ENCODE results near the gene DYRK1B.

The DYRK1B gene

DNA sequence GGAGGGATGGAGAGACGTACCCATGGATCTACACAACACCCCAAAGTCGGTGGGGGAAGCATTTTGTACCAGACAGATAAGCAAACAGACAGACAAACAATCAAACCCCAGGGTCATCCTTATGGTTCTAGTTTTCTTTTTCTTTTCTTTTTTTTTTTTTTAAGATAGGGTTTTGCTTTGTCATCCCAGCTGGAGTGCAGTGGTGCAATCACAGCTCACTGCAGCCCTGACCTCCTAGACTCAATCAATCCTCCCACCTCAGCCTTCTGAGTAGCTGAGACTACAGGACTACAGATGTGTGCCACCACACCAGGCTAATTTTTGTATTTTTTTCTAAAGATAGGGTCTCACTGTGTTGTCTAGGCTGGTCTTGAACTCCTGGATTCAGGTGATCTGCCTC lies 30.2 kb upstream of the DYRK1B start:
- FAIRE-seq: no peak

DNA sequence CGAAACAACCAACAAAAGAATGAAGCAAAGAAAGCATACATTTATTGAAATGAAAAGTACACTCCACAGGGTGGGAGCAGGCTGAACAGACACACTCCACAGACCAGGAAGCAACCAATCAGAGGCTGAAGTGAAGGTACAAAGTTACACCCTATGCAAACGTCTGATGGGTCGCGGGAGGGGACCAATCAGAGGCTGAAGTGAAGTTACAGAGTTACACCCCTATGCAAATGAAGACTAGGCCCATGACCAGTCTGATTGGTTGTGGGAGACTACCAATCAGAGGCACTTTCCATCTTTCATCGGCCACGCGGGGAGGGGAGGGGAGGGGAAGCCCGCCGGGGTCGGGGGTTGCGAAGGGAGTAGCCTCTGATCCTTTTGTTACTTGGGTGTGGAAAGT lies 24.6 kb upstream of the DYRK1B start:
- FAIRE-seq: no peak
- no peak for DNase-seq (ENCODE audit: insufficient read length, low spot score)

More for the DNA sequence above, 30.2 kb upstream of the DYRK1B start:
- DNase-seq (ENCODE audit: insufficient read length, low spot score): no peak

GRCh38 chr19:39852882-39853281 lies 18.9 kb upstream of the DYRK1B start:
- DNase-seq (ENCODE audit: insufficient read length, low spot score) (no peak), FAIRE-seq (no peak)

DNA sequence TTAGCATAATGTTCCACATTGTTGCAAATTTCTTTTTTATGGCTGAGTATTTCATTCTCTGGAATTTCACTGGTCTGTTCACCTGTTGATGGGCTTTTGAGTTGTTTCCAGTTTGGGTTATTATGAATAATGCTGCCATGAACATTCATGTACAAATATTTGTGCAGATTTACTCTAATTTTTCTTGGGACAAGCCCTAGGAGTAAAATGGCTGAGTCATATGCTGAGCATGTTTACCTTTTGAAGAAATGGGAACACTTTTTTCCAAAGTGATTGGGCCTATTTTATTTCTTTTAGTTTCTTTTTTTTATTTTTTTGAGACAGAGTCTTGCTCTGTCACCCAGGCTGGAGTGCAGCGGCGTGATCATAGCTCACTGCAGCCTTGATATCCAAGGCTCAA lies 16.9 kb upstream of the DYRK1B start:
- no peak for FAIRE-seq
- DNase-seq (ENCODE audit: insufficient read length, low spot score): no peak

DNA sequence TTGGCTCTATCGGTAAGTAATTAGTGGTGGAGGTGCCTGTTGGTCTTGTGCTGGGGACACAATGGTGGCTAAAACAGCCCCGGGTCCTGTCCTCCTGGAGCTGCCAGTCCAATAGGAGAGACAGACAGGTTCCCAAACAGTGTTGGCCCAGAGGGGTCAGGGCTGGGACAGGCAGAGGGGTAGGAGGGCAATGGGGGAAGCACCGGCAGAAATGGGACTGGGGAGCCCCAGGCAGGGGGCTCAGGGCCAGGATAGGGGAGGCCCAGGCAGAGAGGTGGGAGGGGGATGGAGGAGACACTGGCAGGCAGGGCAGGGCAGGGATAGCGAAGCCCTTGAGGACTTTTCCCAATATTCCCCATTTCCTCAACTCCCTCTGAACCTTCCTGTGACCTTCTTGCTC lies 14.4 kb upstream of the DYRK1B start:
- FAIRE-seq (no peak), DNase-seq (ENCODE audit: insufficient read length, low spot score) (no peak)

DNA sequence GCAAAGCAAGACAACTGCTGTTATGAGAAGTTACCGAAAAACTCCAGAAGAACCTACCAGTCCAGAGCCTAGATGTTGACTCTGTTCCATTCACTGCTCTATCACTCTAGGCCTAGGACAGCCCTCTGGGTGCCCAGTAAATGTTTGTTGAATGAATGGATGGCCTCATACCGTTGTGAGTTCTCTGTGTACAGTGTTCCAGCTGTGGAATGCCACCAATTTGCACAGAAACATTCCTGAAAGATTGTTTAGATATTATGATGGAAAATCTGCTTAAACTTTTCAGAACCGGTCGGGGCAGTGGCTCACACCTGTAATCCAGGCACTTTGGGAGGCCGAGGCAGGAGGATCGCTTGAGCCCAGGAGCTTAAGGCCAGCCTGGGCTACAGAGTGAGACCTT lies 13.6 kb upstream of the DYRK1B start:
- no peak for DNase-seq (ENCODE audit: insufficient read length, low spot score)
- no peak for FAIRE-seq

DNA sequence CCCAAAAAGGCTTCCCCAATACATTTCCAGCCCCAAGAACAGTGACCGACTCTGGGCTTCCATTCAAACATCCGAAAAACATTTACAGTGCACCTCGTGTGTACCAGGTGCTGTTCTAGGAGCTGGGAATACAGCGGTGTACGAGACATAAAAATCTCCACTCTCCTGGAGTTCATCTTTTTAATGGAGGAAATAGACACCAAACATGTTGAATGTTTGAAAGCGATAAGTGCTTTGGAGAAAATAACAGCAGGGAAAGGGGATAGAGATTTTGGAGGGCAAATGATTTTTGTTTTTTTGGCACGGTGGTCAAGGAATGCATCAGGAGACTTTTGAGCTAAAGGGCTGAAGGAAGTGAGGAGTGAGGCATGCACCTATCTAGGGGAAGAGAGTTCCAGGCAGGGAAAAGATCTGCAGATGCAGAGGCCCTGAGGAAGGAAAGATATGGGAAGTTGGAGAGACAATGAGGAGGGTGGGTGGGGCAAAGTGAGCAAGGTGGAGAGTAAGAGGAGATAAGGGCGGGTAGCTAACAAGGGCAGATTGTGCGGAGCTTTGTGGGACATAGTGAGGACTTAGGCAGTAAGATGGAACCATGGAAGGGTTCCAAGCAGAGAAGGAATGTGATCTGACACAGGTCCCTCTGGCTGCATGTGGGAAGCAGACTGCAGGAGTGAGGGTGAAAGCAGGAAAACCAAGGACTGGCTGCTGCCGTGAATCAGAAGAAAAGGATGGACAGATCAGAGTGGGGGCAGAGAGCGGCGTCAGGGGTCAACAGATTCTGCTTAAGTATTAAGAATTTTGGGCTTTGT lies 12.9 kb upstream of the DYRK1B start:
- FAIRE-seq: no peak

DNA sequence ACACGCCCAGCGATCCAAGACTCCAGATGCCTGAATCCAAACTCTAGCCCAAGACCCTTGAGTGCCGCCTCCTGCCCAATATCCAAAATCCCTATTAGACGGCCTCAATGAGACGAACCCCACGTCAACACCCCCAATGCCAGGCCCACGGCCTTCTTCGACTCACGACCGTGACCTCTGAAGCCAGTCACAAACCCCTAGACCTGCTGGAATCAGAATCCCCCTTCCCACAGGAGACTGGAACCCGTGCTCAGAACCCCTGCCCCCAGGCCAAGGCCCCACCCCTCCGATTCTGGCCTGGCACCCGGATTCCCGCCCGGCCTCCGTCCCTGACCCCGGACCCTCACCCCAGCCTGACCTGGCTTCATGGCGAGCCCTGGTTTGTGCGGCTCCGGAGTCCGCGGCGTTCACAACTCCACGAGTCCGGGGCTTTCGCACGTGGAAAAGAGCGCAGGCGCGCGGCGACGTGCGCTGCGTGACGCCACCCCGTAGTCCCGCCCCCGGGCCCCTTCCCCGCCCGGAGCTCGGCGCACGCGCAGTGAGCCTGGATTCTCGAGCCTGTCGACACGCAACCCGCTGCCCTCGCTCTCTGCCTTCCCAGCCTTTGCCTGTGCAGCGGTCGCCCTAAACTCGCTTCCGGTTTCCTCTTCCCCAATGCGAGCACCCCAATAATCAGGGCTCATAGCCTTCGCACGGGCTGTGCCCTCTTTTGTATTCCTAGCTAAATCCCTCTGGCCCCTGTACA lies 12.1 kb upstream of the DYRK1B start, which contains the start of gene FBL:
FBL (minus strand) TSS at position 447 of the 745 bp plus-strand sequence; CDS start at position 368, 79 bp downstream.
- peak; percentile 93 for FAIRE-seq
- peak; percentile 92 for DNase-seq (ENCODE audit: insufficient read length, low spot score)

More for the DNA sequence above, 12.9 kb upstream of the DYRK1B start:
- no peak for DNase-seq (ENCODE audit: insufficient read length, low spot score)

DNA sequence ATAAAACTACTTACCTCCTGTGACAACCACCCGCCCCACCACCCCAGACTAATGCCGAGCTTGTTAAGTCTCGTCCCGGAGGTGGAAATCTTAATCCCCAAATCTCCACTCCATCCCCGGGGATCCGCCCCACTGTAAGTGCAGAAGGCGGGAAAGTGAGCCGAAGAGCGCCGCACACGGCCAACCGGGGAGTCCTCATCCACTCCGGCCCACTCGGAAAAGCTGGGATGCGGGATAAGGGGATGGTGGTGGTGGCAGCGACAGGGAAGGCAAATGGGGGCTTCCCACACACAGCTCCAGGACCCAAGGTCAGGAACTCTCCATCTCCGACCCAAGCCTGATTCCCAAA lies 11.6 kb upstream of the DYRK1B start:
- DNase-seq (ENCODE audit: insufficient read length, low spot score) (no peak), FAIRE-seq (no peak)

- DNase-seq (ENCODE audit: insufficient read length, low spot score) (no peak), FAIRE-seq (no peak)
Observed at GRCh38 chr19:39845172-39845571, 11.2 kb upstream of the DYRK1B start.

DNA sequence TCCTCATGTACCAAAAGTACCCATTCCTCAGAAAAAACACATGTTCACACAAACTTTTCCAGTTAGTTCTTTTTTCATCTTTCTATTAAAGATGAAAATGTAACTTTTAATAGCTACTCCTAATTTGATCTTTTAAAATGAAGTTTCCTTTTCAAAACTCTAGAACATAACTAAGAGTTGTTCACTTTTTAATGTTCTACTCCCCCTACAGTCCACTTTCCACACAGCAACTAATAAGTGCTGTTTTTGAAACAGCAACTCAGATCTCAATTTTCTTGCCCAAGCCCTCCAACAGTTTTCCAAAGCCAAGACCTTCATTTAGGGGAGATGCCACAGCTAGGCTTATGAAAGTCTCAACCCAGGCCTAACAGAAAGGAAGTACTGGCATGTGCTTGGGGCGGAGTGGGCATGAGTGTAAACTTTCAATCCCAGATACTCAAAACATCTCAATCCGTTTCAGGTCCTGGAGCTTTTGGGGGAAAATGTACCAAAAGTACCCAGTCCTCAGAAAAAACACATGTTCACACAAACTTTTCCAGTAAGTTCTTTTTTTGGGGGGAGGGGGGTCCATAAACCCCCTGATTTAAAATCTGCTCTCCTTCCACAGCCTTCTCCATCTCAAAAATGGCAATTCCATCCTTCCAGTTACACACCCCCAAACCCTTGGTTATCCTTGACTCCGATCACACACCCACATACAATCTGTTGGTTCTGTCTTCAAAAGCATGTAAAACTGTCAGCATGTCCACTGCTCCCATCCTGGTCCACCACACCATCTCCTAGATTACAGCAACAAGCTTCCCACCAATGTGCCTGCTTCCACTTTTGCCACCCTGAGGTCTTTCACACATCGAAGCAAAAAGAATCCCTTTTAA lies 10.2 kb upstream of the DYRK1B start:
- DNase-seq (ENCODE audit: insufficient read length, low spot score) (no peak), FAIRE-seq (peak; percentile 80)

GRCh38 chr19:39842693-39843435 lies 8.9 kb upstream of the DYRK1B start:
- no peak for DNase-seq (ENCODE audit: insufficient read length, low spot score)
- FAIRE-seq: no peak

DNA sequence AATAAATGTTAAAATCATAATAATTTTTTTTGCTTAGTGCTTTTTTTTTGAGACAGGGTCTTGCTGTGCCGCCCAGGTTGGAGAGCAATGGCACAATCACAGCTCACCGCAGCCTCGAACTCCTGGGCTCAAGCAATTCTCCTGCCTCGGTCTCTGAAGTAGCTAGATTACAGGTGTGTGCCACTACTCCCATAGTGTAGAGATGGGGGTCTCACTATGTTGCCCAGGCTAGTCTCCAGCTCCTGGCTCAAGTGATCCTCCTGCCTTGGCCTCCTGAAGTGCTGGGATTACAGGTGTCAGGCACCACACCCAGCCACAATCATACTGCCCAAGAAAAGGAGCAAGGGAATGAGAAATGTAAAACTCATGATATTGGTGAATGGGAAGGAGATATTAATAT lies 7.1 kb upstream of the DYRK1B start:
- FAIRE-seq: no peak
- no peak for DNase-seq (ENCODE audit: insufficient read length, low spot score)

DNA sequence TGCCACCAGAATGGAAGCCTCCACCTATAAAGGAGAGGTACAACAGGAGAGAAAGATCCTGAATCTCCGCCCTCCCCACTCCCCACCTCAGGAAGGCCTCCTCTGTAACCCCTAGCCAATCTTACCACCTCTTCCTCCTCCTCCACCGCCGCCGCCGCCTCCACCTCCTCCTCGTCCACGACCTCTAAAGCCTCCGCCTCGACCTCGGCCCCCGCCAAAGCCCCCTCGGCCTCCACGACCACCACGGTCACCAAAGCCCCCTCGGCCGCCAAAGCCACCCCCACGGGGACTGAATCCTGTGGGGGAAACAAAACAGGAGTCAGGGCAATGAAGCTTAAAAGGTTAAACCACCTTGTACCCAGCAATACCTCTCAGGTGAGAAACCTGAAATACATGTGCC lies 6.5 kb upstream of the DYRK1B start:
- no peak for FAIRE-seq
- no peak for DNase-seq (ENCODE audit: insufficient read length, low spot score)

DNA sequence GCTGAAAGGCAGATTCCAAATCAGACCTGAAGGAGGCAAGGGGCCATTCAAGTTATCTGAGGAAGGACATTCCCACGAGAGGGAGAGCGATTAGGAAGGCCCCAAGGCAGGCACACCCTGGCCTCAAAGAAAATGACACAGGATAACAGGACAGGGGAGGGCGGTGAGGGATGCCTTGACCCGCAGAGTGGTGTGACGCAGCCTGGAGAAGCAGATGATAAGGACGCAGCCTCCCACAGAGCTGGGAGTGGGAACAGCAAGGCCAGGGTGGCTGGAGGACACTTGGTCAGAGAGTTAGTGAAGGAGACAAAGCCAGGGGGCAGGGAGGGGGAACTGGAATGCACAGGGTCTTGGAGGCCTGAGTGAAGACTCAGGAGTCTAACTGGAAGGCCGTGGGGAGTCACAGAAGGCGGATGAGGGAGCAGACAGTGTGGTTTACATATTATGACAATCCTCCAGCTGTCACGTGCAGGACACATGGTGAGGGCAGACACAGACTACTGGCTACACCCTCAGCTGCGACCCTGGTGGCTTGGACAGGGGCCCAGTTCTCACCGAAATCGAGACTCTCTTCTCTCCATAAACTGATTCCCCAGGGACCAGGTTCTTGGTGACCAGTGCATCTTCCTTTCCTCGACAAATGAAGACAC lies 5.8 kb upstream of the DYRK1B start:
- FAIRE-seq: no peak
- DNase-seq (ENCODE audit: insufficient read length, low spot score): no peak

DNA sequence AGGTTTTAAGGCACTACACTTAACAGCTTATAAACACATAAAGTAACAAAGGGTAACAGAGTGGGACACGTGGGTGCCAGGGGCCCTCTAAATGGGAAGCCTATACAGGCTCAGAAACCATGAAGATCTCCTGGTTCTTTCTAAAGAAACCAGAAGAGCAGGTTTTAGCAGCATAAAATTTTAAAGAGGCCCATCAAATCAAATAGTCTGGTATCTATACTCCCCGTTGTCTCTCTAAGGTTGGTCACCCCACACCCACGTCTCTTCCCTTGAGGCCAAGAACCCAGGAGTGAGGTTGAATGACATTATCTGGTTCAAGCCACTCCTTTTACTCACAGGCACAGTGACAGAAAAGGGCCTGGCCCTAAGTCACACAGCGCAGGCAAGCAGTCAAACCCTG lies 4.6 kb upstream of the DYRK1B start:
- no peak for DNase-seq (ENCODE audit: insufficient read length, low spot score)
- FAIRE-seq: no peak

DNA sequence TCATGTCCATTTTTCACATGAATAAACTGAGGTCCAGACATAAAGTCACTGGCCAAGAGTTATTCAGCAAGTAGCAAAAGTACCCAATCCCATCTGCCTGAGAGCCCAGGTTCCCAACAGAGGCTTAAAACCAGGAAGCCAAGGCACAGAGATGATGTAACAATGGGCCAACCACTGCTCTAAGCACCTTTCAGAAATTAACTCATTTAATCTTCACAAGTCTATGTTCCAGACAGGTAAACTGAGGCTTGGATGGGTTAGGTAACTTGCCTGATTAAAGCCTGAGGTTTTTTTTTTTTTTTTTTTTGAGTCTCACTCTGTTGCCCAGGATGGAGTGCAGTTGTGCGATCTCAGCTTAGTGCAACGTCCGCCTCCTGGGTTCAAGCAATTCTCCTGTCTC lies 4.0 kb upstream of the DYRK1B start:
- no peak for DNase-seq (ENCODE audit: insufficient read length, low spot score)
- no peak for FAIRE-seq

- DNase-seq (ENCODE audit: insufficient read length, low spot score) (no peak), FAIRE-seq (no peak)
Observed at GRCh38 chr19:39834287-39834841, 402 bp upstream of the DYRK1B start.

DNA sequence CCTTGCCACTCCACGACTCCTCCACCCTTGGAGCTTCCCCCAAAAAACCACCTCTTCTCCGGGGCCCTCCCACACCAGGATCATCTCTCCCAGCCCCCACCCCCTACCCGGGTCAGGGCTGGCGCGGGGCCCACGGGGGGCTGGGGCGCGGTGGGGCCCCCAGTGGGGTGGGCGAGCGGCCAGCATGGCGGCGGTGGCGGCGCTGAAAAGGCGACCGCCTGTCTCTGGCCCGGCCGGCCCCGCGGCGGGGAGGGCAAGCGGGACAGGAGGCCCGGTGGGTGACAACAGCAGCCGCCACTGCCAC lies 850 bp downstream of the DYRK1B start:
- DNase-seq (ENCODE audit: insufficient read length, low spot score) (no peak), FAIRE-seq (no peak)
